Prostate gland (tissue), 2 donors: ENCODE data around the gene AFF1.

ENCODE experiments used
- POLR2A ChIP-seq: fragments of 450-650 bp; IDR thresholded peaks from one replicate; pipeline ENCODE4 v1.6.1; 2016; ENCODE audit warnings: antibody characterized with exemption, mild to moderate bottlenecking
- POLR2AphosphoS5 ChIP-seq: sonication (generic); formaldehyde crosslinking; IDR thresholded peaks from one replicate; pipeline ENCODE4 v1.6.1; 2017; ENCODE audit warnings: antibody characterized with exemption
- TF ChIP-seq, protein P1 (sequence below), 4 experiments: fragments of 200-600 bp in 2 of 4; fragments of 450-650 bp in 2 of 4; sonication (generic) in 2 of 4; IDR thresholded peaks; 1 replicate in 3 of 4; 2 replicates in 1 of 4; pipeline ENCODE4 v1.5.1; 2016 to 2019; ENCODE audit warnings: antibody characterized with exemption in 4 of 4, mild to moderate bottlenecking in 2 of 4, moderate library complexity in 2 of 4

DNA sequence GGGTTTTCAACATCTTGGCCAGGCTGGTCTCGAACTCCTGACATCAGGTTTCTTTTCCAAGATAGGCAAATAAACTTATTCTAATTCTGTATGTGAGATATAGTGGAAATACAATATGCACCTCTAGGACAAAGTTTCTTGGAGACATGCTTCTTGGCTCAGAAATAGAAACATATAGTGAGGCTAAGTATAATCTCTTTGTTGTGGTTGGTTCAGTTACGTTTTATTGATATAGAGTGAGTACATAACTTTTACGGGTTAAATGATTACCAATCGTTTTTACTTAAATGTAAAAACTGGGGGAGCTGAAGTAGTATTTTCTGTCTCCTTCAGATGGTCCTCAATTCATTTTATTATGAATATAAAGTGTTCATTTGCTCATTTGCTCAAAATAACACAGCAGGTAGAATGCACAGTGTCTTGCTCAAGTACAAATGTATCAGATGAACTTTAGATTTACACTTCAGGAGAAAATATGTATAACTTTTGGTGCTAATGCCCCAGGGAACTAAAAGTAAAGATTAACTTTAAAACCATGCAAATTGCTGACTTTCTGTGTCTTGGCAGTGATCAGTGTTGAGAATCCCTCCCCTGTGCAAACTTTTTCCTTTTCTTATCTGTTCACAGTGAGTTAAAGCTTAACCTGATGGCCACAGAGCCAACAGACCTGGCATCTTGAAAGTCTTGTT is 77.6 kb downstream of the AFF1 start:
- TF ChIP-seq POLR2A (no peak), POLR2AphosphoS5 (peak; percentile 31)
- TF ChIP-seq, protein P1, sequence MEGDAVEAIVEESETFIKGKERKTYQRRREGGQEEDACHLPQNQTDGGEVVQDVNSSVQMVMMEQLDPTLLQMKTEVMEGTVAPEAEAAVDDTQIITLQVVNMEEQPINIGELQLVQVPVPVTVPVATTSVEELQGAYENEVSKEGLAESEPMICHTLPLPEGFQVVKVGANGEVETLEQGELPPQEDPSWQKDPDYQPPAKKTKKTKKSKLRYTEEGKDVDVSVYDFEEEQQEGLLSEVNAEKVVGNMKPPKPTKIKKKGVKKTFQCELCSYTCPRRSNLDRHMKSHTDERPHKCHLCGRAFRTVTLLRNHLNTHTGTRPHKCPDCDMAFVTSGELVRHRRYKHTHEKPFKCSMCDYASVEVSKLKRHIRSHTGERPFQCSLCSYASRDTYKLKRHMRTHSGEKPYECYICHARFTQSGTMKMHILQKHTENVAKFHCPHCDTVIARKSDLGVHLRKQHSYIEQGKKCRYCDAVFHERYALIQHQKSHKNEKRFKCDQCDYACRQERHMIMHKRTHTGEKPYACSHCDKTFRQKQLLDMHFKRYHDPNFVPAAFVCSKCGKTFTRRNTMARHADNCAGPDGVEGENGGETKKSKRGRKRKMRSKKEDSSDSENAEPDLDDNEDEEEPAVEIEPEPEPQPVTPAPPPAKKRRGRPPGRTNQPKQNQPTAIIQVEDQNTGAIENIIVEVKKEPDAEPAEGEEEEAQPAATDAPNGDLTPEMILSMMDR (IDR thresholded peaks at IDR 0.05) = no peak
